ENCODE results near the gene EIF2B2.

Gene EIF2B2

DNA sequence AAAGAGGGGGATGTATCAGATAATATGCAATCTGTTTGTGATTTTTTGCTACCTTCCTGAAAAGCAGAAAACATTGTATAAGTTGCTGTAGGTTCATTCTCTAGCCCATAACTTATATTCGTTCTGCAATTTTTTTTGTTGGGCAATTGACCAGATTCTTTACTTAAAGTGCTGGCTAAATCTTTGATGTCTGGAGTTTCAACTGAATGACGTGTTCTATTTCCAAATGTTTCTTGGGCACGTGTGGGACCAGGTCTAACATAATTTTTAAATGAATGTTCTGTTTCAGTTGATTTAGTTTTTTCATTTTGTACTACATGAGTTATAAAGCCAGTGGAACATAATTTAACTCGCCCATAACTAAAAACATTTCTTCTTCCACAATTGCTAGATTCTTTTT is 44.8 kb downstream of the EIF2B2 start:
- no peak for DNase-seq

DNA sequence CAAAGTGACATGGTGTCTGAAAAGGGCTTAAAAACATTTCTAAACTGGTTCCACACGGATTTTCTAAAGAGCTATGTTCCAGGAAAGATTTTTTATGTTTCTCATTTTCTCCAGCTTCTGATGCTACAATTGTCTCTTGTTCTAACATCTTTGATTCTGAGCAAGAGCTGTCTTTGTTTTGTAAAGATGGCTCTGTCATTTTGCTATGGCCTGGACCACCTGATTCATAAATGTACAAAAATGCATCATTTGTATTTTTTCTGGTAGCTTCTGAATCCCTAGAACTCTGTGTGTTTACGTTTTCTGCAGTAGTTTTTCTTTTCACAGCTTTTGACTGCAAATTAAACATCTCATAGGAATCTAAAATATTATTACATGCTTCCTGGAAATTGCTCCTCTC is 45.4 kb downstream of the EIF2B2 start:
- no peak for DNase-seq

GRCh38 chr14:75049136-75049535 is 46.4 kb downstream of the EIF2B2 start:
- no peak for DNase-seq

DNA sequence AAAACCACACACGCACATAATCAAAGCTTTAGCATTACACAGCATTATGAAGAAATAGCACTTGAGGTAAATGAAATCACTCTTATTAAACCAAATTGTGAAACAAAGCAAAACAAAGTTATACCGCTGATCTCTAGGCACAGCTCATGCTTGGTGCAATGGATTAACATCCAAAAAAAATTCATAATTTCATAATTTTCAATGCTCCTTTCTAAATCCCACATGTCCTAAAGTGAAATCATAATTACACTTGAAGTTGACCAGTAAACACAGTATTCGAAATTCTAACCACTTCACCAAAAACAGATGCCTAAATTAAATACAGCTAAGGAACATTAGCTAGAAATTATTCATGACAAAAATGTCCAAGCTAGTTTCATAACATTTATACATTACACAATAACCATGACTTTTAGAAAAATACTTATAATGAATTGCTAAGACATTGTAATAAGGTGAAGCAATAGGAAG is 47.0 kb downstream of the EIF2B2 start:
- DNase-seq: no peak

- peak; percentile 43 to 59 for DNase-seq
Observed at GRCh38 chr14:75050852-75051555, 48.3 kb downstream of the EIF2B2 start, which contains the start of gene MLH3. Gene MLH3, minus strand, starts transcription at chr14:75051467. Its CDS starts 1,812 bp downstream, at chr14:75049655.

GRCh38 chr14:75051556-75051899 is 48.8 kb downstream of the EIF2B2 start:
- DNase-seq: no peak

DNA sequence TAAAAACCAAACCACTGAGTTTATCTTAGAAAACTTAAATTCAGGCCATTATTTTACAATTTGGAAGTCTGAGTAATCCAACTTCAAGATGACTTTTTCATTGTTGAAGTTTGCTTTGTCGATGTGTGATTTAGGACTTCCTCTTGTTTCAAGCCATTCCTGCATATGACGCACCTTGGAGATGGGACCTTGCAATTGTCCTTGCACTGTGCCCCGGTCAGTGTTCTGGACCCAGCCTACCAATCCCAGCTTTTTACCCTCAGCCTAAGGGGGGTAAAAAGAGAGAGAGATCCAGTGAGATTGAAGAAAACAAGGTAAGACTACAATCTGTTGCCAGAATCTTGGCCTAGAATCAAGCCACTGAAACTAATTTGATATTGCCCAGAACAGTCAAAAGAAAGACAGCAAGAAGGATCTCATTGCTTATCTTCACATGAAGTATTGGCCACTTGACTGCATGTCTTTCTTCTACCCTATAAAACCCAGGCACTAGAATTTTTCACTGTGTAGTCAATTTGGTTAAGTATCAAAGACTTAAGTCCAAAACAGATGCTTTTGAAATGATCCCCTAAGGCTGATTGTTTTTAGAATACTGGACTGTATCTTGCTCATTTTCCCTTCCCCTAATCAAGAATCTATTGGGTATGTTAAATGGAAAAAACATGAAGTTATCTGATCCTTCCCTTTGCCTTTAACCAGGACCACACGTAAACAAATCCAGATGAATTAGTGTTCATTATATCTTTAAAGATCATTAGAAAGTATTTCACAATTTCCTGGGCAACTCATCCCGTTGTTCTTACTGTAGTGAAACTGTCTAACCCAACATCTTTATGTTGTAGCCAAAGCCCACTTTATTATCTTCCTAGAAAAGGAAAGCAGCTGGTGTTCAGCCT is 50.9 kb downstream of the EIF2B2 start:
- DNase-seq: no peak

- DNase-seq: no peak
Observed at GRCh38 chr14:75054421-75054820, 51.7 kb downstream of the EIF2B2 start.

- no peak for DNase-seq
Observed at GRCh38 chr14:75059642-75060041, 56.9 kb downstream of the EIF2B2 start.

- no peak for DNase-seq
Observed at GRCh38 chr14:75060420-75060819, 57.7 kb downstream of the EIF2B2 start.
